A549 treated with AZD9567 at 1 μM for 4 hours (cell line): ENCODE measurements around the gene KRTAP6-2. TPM values are rescaled to one million over a fixed set of nuclear protein-coding genes. Genes with fewer than 3 reads are reported as not detected.

Source experiments
- total RNA-seq: library from RNA; stranded (reverse); fragments of 200-300 nt; extraction: Qiagen RNA extraction; gene quantifications from 5 replicates; pipeline ENCODE4 v1.2.3, GENCODE V29; 2022; ENCODE audit not compliant: insufficient read depth

KRTAP6-2 gene, protein sequence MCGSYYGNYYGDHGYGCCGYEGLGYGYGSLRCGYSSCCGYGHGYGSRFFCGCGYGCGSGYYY
- not detected in 5 replicates for total RNA-seq

GRCh38 chr21:30598802-30599201, at the start of gene KRTAP6-2:
TSS of gene KRTAP6-2 (minus strand) at chr21:30598902. CDS start at chr21:30598874, 28 bp downstream.

GRCh38 chr21:30642564-30642963, 43.9 kb upstream of the KRTAP6-2 start, which contains the start of gene KRTAP20-3:
TSS of gene KRTAP20-3 (plus strand) at chr21:30642864.

GRCh38 chr21:30634906-30635305, 36.2 kb upstream of the KRTAP6-2 start, which contains the start of gene KRTAP20-2:
TSS of gene KRTAP20-2 (plus strand) at chr21:30635206. CDS start at chr21:30635264, 58 bp downstream.

GRCh38 chr21:30620522-30620921, 21.8 kb upstream of the KRTAP6-2 start, which contains the start of gene KRTAP20-4:
TSS of gene KRTAP20-4 (plus strand) at chr21:30620627.

DNA sequence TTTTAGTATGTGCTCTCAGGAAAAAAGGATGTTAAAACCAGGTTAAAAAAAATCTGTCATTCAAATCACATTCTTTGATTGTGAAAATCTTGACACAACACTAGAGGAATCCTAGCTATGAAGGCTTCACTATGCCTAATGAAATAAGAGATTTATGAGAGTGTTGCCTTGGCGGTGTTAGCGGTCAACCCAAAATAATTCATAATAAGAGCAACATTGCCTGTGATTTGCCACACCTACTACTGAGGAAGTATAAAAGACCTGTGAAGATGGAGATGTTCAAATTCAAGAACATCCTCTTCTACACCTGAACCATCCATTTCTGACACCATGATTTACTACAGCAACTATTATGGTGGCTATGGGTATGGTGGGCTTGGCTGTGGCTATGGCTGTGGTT, 17.4 kb upstream of the KRTAP6-2 start, which contains the start of gene KRTAP20-1:
Gene KRTAP20-1, plus strand, starts transcription at position 301 of the 400 bp plus-strand sequence. Its CDS starts 30 bp downstream, at position 331.

GRCh38 chr21:30613836-30614235, 15.1 kb upstream of the KRTAP6-2 start, which contains the start of gene KRTAP6-1:
TSS of gene KRTAP6-1 (minus strand) at chr21:30613930. CDS start at chr21:30613904, 26 bp downstream.

GRCh38 chr21:30600787-30601186, 2.1 kb upstream of the KRTAP6-2 start, which contains the start of gene KRTAP22-1:
TSS of gene KRTAP22-1 (plus strand) at chr21:30601087.

DNA sequence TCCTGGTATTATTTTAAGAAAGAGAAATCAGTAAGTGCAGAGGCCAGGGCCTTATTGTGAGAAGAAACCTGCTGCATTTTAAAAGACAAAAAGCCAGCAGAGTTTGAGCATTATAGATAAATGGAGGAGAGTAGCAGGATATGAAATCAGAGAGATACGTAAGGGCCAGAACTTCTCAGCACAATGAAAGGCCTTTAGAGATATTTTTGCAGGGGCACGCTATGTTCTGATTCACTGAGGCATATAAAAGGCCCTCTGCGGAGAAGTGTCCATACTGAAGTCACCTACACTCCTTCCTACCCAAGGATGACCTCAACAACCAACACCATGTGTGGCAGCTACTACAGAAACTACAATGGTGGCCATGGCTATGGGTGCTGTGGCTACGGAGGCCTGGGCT, 6.6 kb downstream of the KRTAP6-2 start, which contains the start of gene KRTAP6-3:
Gene KRTAP6-3, plus strand, starts transcription at position 301 of the 400 bp plus-strand sequence. Its CDS starts 6 bp downstream, at position 307.

GRCh38 chr21:30590297-30590696, 8.4 kb downstream of the KRTAP6-2 start, which contains the start of gene KRTAP22-2:
TSS of gene KRTAP22-2 (minus strand) at chr21:30590397.

GRCh38 chr21:30561264-30561895, 37.3 kb downstream of the KRTAP6-2 start, which contains the start of gene KRTAP19-7:
TSS of gene KRTAP19-7 (minus strand) at chr21:30561314. CDS start at chr21:30561289, 25 bp downstream.

Other genes starting within 250 kb of the KRTAP6-2 start
- gene KRTAP13-2, start 226.6 kb downstream of the KRTAP6-2 start, total RNA-seq, result 0.09 TPM in 1 of 5 replicates, not detected in the others
- gene KRTAP13-1, start 202.9 kb downstream of the KRTAP6-2 start, total RNA-seq, result not detected in 5 replicates
- gene KRTAP13-3, start 173.0 kb downstream of the KRTAP6-2 start, total RNA-seq, result not detected in 5 replicates
- gene KRTAP13-4, start 168.7 kb downstream of the KRTAP6-2 start, total RNA-seq, result not detected in 5 replicates
- gene KRTAP15-1, start 158.6 kb downstream of the KRTAP6-2 start, total RNA-seq, result not detected in 5 replicates
- not detected in 5 replicates for gene KRTAP19-1, start 118.5 kb downstream of the KRTAP6-2 start, total RNA-seq
- not detected in 5 replicates for gene KRTAP19-2, start 111.5 kb downstream of the KRTAP6-2 start, total RNA-seq
- not detected in 5 replicates for gene KRTAP19-3, start 106.9 kb downstream of the KRTAP6-2 start, total RNA-seq
- not detected in 5 replicates for gene KRTAP19-4, start 101.7 kb downstream of the KRTAP6-2 start, total RNA-seq
- gene KRTAP19-5, start 96.8 kb downstream of the KRTAP6-2 start, total RNA-seq, result not detected in 5 replicates
- gene KRTAP19-6, start 57.0 kb downstream of the KRTAP6-2 start, total RNA-seq, result not detected in 5 replicates
- gene KRTAP19-7, start 37.6 kb downstream of the KRTAP6-2 start, total RNA-seq, result not detected in 5 replicates
- not detected in 5 replicates for gene KRTAP22-2, start 8.5 kb downstream of the KRTAP6-2 start, total RNA-seq
- not detected in 5 replicates for gene KRTAP6-3, start 6.5 kb downstream of the KRTAP6-2 start, total RNA-seq
- not detected in 5 replicates for gene KRTAP22-1, start 2.2 kb upstream of the KRTAP6-2 start, total RNA-seq
- gene KRTAP6-1, start 15.0 kb upstream of the KRTAP6-2 start, total RNA-seq, result not detected in 5 replicates
- not detected in 5 replicates for gene KRTAP20-1, start 17.5 kb upstream of the KRTAP6-2 start, total RNA-seq
- gene KRTAP20-4, start 21.7 kb upstream of the KRTAP6-2 start, total RNA-seq, result not detected in 5 replicates
- not detected in 5 replicates for gene KRTAP20-2, start 36.3 kb upstream of the KRTAP6-2 start, total RNA-seq
- not detected in 5 replicates for gene KRTAP20-3, start 44.0 kb upstream of the KRTAP6-2 start, total RNA-seq
- not detected in 5 replicates for gene KRTAP21-3, start 119.9 kb upstream of the KRTAP6-2 start, total RNA-seq
- gene KRTAP21-2, start 148.4 kb upstream of the KRTAP6-2 start, total RNA-seq, result not detected in 5 replicates
- not detected in 5 replicates for gene KRTAP21-1, start 156.5 kb upstream of the KRTAP6-2 start, total RNA-seq
- gene KRTAP8-1, start 214.4 kb upstream of the KRTAP6-2 start, total RNA-seq, result not detected in 5 replicates
- not detected in 5 replicates for gene KRTAP7-1, start 230.9 kb upstream of the KRTAP6-2 start, total RNA-seq